Glutamatergic neuron (in vitro differentiated cells): ENCODE results near the gene IMMP2L. TPM values are rescaled to one million over a fixed set of nuclear protein-coding genes. Genes with fewer than 3 reads are reported as not detected.

Source experiments
- DNase-seq: peaks from one replicate; pipeline ENCODE4 v3.0.0; 2022
- H3K27ac Mint-ChIP-seq: one replicate; pipeline ENCODE4 v1.8.0; 2020; ENCODE audit warnings: mild to moderate bottlenecking, mixed read lengths, inconsistent platforms; ENCODE audit not compliant: unreplicated experiment
- H3K27me3 Mint-ChIP-seq: one replicate; pipeline ENCODE4 v1.8.0; 2020; ENCODE audit warnings: mild to moderate bottlenecking, moderate library complexity, mixed read lengths, inconsistent platforms; ENCODE audit not compliant: unreplicated experiment
- H3K36me3 Mint-ChIP-seq: one replicate; pipeline ENCODE4 v1.8.0; 2020; ENCODE audit warnings: mild to moderate bottlenecking, mixed read lengths, inconsistent platforms; ENCODE audit not compliant: unreplicated experiment
- H3K4me1 Mint-ChIP-seq: one replicate; pipeline ENCODE4 v1.8.0; 2020; ENCODE audit warnings: mild to moderate bottlenecking, low read depth, mixed read lengths, inconsistent platforms; ENCODE audit not compliant: unreplicated experiment
- H3K4me3 Mint-ChIP-seq: one replicate; pipeline ENCODE4 v1.8.0; 2020; ENCODE audit warnings: mild to moderate bottlenecking, mixed read lengths, inconsistent platforms; ENCODE audit not compliant: unreplicated experiment
- H3K9me3 Mint-ChIP-seq: one replicate; pipeline ENCODE4 v1.8.0; 2020; ENCODE audit warnings: mild to moderate bottlenecking, moderate library complexity, mixed read lengths, inconsistent platforms; ENCODE audit not compliant: unreplicated experiment
- total RNA-seq: library from RNA; stranded (reverse); fragmentation: NEBNext Ultra II Directional; extraction: Animal tissue kit (Norgen Biotek cat#: 25700); gene quantifications from one replicate; pipeline ENCODE4 v1.2.1, GENCODE V29; 2021; ENCODE audit not compliant: unreplicated experiment
- TF ChIP-seq, protein P1 (sequence below): fragments of 200-600 bp; sonication (generic); IDR thresholded peaks from one replicate; pipeline ENCODE4 v1.5.0; 2021; ENCODE audit not compliant: partially characterized antibody, unreplicated experiment

The IMMP2L gene
- total RNA-seq, 1 donor from 2014 or later: 9.6 TPM

- TF ChIP-seq, protein P1, sequence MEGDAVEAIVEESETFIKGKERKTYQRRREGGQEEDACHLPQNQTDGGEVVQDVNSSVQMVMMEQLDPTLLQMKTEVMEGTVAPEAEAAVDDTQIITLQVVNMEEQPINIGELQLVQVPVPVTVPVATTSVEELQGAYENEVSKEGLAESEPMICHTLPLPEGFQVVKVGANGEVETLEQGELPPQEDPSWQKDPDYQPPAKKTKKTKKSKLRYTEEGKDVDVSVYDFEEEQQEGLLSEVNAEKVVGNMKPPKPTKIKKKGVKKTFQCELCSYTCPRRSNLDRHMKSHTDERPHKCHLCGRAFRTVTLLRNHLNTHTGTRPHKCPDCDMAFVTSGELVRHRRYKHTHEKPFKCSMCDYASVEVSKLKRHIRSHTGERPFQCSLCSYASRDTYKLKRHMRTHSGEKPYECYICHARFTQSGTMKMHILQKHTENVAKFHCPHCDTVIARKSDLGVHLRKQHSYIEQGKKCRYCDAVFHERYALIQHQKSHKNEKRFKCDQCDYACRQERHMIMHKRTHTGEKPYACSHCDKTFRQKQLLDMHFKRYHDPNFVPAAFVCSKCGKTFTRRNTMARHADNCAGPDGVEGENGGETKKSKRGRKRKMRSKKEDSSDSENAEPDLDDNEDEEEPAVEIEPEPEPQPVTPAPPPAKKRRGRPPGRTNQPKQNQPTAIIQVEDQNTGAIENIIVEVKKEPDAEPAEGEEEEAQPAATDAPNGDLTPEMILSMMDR: no peak
- DNase-seq: no peak
- H3K36me3 Mint-ChIP-seq: no peaks in the 10 kb centered on the region
- no peak overlapping the region for H3K4me3 Mint-ChIP-seq
- H3K27ac Mint-ChIP-seq: no peak overlapping the region
- H3K9me3 Mint-ChIP-seq: no peaks in the 10 kb centered on the region
- H3K27me3 Mint-ChIP-seq: no peaks in the 10 kb centered on the region
- peaks cover 2% of the 10 kb centered on the region for H3K4me1 Mint-ChIP-seq
Observed at GRCh38 chr7:111041577-111041976, 520.7 kb downstream of the IMMP2L start.

DNA sequence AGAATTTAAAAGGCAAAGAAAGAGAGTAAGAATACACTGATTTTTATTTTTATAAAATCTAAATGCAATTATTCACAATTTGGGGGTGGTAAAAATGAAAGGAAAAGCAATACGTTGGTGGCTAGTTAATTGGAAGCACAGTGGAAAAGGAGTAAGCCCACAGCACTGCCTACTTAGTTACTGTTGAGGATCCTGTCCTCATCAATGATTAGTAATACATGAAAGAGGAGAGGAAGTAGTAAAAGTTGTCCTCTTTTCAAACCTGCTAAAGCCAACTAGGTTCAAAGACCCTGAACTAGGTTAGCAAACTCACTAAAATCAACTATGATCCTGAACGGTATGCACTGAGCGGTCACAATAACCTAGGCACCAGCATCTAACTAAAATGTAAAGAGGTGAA, 524.1 kb downstream of the IMMP2L start:
- no peaks in the 10 kb centered on the region for H3K36me3 Mint-ChIP-seq
- TF ChIP-seq, protein P1: no peak
- H3K27me3 Mint-ChIP-seq: no peaks in the 10 kb centered on the region
- H3K9me3 Mint-ChIP-seq: no peaks in the 10 kb centered on the region
- no peak overlapping the region for H3K27ac Mint-ChIP-seq
- DNase-seq: no peak
- H3K4me3 Mint-ChIP-seq: no peak overlapping the region
- H3K4me1 Mint-ChIP-seq: no peaks in the 10 kb centered on the region

GRCh38 chr7:111031916-111032315, 530.4 kb downstream of the IMMP2L start:
- Mint-ChIP-seq H3K9me3 (no peaks in the 10 kb centered on the region), H3K36me3 (no peaks in the 10 kb centered on the region), H3K27me3 (no peaks in the 10 kb centered on the region), H3K4me1 (peaks cover 16% of the 10 kb centered on the region), H3K27ac (no peak overlapping the region), H3K4me3 (no peak overlapping the region)
- no peak for DNase-seq
- TF ChIP-seq, protein P1: no peak

DNA sequence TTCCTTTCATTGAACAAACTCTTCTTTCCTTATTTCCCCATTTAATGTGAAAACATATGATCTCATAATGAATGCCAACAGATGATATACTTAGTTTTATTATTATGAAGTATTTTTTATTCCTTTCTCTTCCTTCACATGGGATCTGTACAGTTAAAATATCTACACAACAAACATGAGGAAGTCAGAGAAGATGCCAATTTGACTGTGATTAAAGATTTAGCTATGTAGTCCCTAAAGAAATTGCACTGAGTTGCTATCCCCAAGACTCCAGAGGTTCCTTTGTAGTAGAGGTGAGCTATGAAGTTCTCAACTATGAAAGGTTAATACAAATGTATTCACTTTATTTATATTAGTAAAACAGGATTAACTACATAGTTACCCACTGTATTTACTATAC, 532.0 kb downstream of the IMMP2L start:
- peaks cover 20% of the 10 kb centered on the region for H3K4me1 Mint-ChIP-seq
- H3K4me3 Mint-ChIP-seq: no peak overlapping the region
- H3K27me3 Mint-ChIP-seq: no peaks in the 10 kb centered on the region
- DNase-seq: no peak
- TF ChIP-seq, protein P1: no peak
- H3K27ac Mint-ChIP-seq: peak overlapping the region; percentile 45
- H3K36me3 Mint-ChIP-seq: no peaks in the 10 kb centered on the region
- H3K9me3 Mint-ChIP-seq: no peaks in the 10 kb centered on the region

GRCh38 chr7:111029574-111030251, 532.6 kb downstream of the IMMP2L start:
- TF ChIP-seq, protein P1: no peak
- H3K4me1 Mint-ChIP-seq: peaks cover 20% of the 10 kb centered on the region
- peak overlapping the region; percentile 45 for H3K27ac Mint-ChIP-seq
- no peaks in the 10 kb centered on the region for H3K9me3 Mint-ChIP-seq
- H3K36me3 Mint-ChIP-seq: no peaks in the 10 kb centered on the region
- no peaks in the 10 kb centered on the region for H3K27me3 Mint-ChIP-seq
- H3K4me3 Mint-ChIP-seq: no peak overlapping the region
- DNase-seq: no peak
